Measurements from ENCODE around the gene EN2.

The EN2 gene

DNA sequence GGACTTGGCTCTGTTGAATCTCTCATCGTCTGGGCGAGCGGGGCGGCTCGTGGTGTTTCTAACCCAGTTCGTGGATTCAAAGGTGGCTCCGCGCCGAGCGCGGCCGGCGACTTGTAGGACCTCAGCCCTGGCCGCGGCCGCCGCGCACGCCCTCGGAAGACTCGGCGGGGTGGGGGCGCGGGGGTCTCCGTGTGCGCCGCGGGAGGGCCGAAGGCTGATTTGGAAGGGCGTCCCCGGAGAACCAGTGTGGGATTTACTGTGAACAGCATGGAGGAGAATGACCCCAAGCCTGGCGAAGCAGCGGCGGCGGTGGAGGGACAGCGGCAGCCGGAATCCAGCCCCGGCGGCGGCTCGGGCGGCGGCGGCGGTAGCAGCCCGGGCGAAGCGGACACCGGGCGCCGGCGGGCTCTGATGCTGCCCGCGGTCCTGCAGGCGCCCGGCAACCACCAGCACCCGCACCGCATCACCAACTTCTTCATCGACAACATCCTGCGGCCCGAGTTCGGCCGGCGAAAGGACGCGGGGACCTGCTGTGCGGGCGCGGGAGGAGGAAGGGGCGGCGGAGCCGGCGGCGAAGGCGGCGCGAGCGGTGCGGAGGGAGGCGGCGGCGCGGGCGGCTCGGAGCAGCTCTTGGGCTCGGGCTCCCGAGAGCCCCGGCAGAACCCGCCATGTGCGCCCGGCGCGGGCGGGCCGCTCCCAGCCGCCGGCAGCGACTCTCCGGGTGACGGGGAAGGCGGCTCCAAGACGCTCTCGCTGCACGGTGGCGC lies at the start of gene EN2:
TSS of gene EN2 (plus strand) at position 19 of the 767 bp plus-strand sequence. CDS start at position 268, 249 bp downstream.
- no peak for DNase-seq

DNA sequence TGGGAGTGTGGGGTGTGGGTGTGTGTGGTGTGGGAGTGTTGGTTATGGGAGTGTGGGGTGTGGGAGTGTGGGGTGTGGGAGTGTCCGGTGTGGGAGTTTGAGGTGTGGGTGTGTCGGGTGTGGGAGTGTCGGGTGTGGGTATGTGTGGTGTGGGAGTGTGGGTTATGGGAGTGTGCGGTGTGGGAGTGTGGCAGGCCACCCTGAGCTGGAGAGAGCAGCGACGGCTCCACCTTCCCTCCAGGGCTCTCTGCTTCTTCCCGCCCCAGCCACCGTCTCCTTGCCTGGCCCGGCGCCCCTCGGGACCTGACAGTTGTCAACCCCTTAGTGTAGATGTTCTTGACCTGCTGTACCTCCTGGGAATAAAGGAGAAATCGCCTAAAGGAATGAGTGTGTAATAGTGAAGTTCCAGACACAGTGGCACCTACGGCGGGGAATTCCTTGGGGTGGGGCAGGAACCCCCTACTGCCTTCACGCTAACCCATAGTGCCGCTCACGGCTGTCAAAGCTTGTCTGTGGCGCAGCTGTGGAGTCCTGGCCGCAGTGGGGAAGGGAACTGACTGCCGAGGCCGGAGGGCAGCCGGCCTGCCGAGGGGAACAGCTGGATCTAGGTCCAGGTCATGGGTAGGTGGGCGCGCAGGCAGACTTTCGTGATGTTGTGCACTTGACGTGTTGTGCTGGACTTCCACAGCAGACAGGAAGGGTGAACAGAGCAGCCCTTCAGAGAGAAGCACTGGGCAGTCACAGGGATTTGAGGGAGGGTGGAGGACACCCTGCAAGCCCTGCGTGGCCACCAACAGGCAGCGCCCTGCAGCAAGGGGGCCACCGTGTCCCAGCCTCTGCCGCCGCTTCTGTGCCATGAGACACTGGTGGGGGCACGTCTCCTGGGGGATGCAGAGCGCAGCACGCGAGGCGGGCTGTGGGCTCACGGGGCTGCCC lies 49.0 kb upstream of the EN2 start:
- no peak for DNase-seq

GRCh38 chr7:155409980-155410379 lies 47.9 kb upstream of the EN2 start:
- no peak for DNase-seq

DNA sequence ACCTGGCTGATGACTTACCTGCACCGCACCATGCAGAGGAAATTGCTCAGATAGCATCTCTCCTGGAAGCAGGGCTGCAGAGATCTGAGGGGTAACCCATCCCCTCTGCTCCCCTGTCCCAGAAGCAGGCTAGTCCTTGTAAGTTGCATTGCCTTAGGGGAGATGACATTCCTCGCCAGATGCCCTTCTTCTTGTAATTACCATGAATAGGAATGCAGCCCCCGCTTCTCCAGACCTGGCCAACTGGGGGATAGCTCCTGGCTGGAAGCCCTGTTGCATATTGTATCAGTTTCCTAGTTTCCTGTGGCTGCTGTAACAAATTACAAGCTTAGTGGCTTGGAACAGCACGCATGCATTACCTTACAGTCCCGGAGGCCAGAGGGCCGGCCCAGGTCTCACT lies 47.5 kb upstream of the EN2 start:
- no peak for DNase-seq

DNA sequence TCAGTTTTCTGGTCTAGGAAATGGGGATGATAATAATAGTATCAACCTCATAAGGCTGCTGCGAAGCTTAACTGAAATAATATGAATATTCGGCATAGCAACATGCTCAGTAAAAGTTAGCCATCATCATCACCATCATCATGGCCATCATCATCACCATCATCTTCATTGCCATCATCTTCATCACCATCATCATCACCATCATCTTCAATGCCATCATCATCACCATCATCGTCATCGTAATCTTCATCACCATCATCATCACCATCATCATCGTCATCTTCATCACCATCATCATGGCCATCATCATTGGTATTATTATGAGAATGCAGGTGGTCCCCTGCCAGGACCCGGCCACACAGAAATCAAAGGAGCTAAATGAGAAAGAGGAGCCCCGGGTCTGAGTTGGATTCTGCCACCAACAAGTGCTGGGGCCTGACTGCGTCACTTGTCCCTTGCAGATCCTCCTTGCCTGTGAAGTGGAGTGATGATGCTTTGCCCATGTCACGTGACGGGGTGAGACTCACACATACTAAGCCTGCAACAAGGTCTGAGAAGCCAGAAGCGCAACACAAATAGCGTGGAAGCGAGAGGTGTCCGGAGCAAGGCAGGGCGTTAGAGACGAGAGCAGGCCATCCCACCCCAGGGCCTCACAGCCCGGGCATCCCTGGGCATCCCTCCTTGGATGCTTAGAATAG lies 46.1 kb upstream of the EN2 start:
- no peak for DNase-seq

DNA sequence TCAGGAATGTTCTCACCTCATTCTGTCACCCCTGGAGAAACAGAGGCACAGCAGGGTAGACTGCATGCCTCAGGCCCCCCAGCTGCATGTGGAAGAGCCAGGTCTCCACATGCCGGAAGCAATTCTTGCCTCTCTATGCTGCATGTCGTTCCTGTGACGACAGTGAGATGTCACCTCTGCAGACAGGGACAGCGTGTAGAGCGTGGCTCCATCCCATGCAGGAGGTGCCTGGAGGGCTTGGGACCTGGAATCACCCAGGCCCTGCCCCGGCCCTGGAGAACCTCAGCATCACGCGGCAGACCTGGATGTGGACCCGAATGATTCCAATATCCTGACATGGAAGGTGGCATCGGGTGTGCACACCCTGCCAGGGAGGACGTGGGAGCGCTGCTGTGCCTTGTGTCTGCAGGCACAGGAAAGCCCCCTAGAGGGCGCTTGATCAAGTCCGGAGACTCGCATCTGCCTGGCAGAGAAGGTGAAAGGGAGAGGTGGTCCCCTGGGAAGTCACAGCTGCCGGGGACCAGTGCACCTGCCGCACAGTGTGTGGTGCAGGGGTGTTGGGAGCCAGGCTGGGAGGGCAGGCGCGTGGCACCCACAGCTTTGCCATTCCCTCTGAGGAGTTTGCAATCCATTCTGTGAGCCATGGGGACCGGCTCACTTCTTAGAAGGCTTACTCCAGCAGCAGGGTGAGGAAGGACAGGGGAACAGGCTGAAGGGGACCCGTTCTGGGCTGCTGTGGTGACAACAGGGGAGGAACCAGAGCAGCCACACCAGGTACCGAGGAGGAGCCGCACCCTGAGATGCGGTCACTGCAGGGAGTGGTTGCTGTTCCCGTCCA lies 45.3 kb upstream of the EN2 start:
- DNase-seq = peak; percentile 7

DNA sequence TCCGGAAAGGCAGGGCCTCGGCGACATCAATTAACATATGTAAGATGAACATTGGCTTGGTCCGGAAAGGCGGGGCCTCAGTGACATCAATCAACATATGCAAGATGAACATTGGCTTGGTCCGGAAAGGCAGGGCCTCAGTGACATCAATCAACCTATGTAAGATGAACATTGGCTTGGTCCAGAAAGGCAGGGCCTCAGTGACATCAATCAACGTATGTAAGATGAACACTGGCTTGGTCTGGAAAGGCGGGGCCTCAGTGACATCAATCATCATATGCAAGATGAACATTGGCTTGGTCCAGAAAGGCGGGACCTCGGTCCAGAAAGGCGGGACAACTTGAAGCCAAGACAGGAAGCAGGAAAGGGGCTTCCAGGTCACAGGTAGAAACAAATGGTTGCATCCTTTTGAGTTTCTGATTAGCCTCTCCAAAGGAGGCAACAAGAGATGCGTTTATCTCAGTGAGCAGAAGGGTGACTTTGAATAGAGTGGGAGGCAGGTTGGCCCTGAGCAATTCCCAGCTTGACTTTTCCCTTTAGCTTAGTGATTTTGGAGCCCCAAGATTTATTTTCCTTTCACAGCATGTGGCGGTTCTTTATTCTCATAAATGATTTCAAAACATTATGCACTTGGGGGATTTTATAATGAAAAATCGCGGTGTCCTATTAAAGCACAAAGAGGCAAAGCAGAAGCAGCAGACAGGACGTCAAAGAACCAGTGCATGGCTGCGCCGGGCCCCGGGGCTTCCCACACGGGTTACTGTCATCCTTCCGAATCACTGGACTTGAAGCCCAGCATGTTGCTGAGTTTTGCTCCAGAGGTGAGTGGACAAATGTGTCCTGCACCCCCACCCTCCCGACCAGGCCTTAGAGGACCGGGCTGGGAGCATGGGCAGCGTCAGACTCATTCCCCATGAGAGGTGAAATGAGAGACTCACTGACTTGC lies 43.1 kb upstream of the EN2 start:
- no peak for DNase-seq

DNA sequence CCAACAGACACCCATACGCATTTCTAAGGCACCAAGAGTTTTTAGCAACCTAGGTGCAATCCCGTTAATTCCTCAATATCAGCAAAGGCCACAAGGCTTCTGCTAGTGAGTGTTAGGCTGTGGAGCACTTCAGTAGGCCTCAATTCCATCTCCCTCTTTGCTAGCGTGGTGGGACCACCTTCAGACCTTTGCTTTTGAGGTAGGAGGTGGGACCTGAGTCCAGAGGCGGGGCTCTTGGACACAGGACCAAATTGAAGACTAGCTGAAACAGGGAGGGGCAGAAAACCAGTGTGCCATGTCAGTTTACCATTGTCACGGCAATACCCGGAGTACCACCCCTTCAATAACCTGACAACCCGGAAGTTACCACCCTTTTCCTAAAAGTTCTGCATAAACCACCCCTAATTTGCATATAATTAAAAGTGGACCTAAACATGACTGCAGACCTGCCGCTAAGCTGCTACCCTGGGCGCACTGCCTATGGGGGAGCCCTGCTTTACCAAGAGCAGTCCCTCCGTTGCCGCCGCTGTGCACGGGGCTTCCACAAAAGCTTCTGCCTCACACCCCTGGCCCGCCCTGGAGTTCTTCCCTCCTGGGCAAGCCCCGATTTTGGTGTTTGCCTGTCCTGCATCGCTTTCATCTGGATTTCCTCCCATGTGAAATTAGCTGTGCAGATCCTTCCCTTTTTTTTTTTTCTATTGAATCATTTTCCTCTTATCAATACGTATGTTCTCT lies 41.1 kb upstream of the EN2 start:
- no peak for DNase-seq

DNA sequence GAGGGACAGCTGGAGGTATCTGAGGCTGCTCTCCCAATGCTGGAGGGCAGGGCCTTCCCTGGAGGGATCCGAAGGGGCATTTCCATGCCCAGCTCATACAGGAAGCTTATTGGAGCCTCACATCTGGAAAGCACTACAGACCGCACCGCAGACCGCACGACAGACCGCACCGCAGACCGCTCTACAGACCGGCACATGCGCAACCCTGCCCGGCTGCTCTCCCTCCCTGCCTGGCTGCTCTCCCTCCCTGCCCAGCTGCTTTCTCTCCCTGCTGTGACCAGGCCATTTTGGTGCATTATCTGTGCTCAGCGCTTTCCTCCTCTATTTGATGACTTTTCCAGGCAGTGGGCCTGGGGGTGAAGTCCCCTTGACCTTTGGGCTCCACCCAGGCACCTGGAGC lies 39.6 kb upstream of the EN2 start:
- no peak for DNase-seq

- no peak for DNase-seq
These were observed 38.8 kb upstream of the EN2 start for GRCh38 chr7:155418941-155419755.

DNA sequence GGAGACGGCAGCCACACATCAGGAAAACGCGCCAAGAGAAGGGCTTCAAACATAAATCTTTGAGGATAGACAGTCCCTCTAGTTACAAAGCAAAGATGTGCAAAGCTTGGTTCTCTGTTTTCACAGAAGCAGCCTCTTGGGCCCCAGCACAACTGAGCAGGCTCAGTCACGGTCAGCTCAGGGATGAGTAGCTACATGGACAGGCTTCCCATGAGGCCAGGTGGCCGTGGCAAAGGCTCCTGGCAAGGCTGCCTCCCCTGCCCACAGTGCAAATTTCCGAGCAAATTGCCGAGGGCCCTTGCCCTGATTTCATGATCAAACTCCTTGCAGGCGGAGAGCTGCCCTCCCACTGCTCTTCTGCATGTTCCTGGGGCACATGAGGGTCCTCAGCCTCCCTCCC lies 37.8 kb upstream of the EN2 start:
- DNase-seq = no peak

GRCh38 chr7:155422151-155422550 lies 35.8 kb upstream of the EN2 start:
- no peak for DNase-seq

GRCh38 chr7:155422599-155423336 lies 35.2 kb upstream of the EN2 start:
- DNase-seq = no peak

DNA sequence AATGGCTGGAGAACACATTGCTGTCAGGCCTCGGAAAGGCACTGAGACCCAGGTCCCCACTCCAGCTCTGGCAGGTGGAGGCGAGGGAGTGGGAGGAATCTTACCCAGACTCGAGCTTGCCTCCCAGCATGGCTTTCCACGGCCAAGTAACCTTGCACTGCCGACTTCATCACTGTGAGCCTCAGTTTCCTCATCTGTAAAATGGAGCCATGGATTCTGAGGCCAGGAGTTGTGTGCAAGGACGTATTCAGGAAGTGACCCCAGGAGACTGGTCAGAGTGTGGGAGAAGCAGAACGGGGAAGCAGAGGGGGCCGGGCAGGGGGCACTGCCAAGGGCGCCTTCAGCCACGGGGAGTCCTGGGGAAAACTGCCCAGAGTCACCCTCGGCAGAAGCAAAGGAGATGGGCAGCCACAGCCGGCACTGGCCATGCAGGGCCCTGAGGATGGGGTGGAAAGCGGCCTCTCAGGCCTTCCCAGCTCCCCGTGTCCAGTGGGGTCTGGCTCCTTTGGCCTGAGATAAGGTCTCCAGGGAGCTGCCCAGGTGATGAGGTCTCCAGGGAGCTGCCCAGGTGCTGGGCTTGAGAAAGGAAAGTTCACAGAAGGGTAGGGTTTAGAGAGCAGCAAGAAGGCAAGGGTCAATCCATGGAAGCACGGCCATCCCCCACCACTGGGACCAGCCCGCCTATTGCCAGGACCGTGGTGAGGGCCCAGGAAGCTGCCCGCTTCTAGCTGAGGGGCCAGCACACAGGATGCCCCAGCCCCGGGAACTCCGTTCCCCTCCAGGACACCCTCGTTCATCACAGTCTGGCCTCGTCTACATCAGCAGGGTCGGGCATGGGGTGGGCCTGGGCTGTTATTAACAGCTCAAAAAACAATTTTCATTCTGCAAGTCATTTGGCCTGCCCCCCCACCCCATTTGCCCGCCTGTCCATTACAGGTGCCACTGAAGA lies 34.3 kb upstream of the EN2 start:
- no peak for DNase-seq

- no peak for DNase-seq
These were observed 33.5 kb upstream of the EN2 start for GRCh38 chr7:155424301-155425010.

DNA sequence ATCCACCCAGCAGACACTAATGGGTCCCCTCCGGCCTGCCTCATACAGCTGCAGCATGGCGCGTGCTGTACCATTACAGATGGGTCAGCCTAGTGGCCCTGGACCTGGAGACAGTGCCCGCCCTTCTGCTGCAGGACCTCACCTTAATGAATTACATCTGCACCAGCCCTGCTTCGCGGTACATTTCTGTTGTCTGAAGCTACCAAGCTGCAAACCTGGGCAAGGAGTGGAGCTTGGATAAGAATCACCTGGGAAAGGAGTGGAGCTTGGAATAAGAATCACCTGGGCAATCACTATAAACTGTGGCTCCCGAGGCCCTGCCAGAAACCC lies 33.0 kb upstream of the EN2 start:
- no peak for DNase-seq

DNA sequence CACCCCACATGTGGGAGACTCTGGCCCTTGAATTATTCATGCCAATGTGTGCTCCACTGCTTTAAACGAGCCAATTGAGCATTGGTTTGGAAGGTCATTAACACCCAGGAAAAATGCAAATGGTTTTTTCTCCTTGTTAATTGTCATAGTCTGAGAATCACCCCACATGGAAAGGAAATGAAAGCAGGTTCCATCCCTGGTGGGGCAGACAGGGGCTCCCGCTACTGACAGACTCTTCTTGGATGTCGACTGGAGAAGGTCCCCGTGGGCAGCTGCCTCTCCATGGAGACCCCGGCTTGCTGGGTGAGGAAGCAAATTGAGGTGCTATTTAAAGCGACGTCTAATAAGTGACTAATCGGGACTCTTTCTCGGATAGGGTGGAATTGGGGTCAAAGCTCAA lies 32.0 kb upstream of the EN2 start:
- no peak for DNase-seq
